NCI-H146 (cell line): ENCODE data around the gene MDN1.
A peak's percentile ranks its signal among the peaks of the same experiment; 100 is the strongest.
"Not testable (repeated sequence)": the region's sequence is repeated elsewhere in the genome, so short reads cannot be mapped to it uniquely, and the experiment has no call there.

Source experiments
- DNase-seq: peaks from one replicate; lab custom pipeline; 2025; lab: John Stamatoyannopoulos, UW

MDN1 gene

GRCh38 chr6:89813422-89813821, 6.2 kb downstream of the MDN1 start:
- DNase-seq, result not testable (repeated sequence)

GRCh38 chr6:89807581-89807980, 12.0 kb downstream of the MDN1 start:
- DNase-seq, result no peak

GRCh38 chr6:89805814-89806371, 13.7 kb downstream of the MDN1 start:
- no peak for DNase-seq

GRCh38 chr6:89803271-89803670, 16.3 kb downstream of the MDN1 start:
- no peak for DNase-seq

GRCh38 chr6:89799756-89800155, 19.8 kb downstream of the MDN1 start:
- DNase-seq, result no peak

GRCh38 chr6:89799096-89799495, 20.5 kb downstream of the MDN1 start:
- no peak for DNase-seq

GRCh38 chr6:89797317-89797716, 22.3 kb downstream of the MDN1 start:
- no peak for DNase-seq

GRCh38 chr6:89794324-89794723, 25.3 kb downstream of the MDN1 start:
- no peak for DNase-seq

GRCh38 chr6:89793586-89793985, 26.0 kb downstream of the MDN1 start:
- DNase-seq, result no peak

- DNase-seq, result peak; percentile 18
These were observed 26.7 kb downstream of the MDN1 start for GRCh38 chr6:89792881-89793280.

- DNase-seq, result no peak
These were observed 29.2 kb downstream of the MDN1 start for GRCh38 chr6:89790403-89790802.

GRCh38 chr6:89789980-89790379, 29.6 kb downstream of the MDN1 start:
- no peak for DNase-seq

GRCh38 chr6:89787660-89788328, 31.8 kb downstream of the MDN1 start:
- no peak for DNase-seq

- DNase-seq, result no peak
These were observed 32.6 kb downstream of the MDN1 start for GRCh38 chr6:89786970-89787369.

- no peak for DNase-seq
These were observed 34.8 kb downstream of the MDN1 start for GRCh38 chr6:89784838-89785237.

- not testable (repeated sequence) for DNase-seq
These were observed 36.3 kb downstream of the MDN1 start for GRCh38 chr6:89783293-89783692.

- DNase-seq, result no peak
These were observed 37.4 kb downstream of the MDN1 start for GRCh38 chr6:89782222-89782621.

GRCh38 chr6:89781070-89782034, 38.2 kb downstream of the MDN1 start:
- no peak for DNase-seq

GRCh38 chr6:89777455-89777854, 42.1 kb downstream of the MDN1 start:
- no peak for DNase-seq

- no peak for DNase-seq
These were observed 42.9 kb downstream of the MDN1 start for GRCh38 chr6:89776583-89777233.

GRCh38 chr6:89775150-89775549, 44.4 kb downstream of the MDN1 start:
- no peak for DNase-seq

- no peak for DNase-seq
These were observed 50.0 kb downstream of the MDN1 start for GRCh38 chr6:89769572-89769971.
